Ishikawa (cell line): ENCODE results near the gene GAS2L2.

Experiments used
- CEBPB ChIP-seq: IDR thresholded peaks from 2 replicates; pipeline ENCODE4 v1.6.1; 2012
- CREB1 ChIP-seq: IDR thresholded peaks from 2 replicates; pipeline ENCODE4 v1.6.1; 2012; ENCODE audit warnings: low read depth
- EGR1 ChIP-seq: IDR thresholded peaks from 2 replicates; pipeline ENCODE4 v1.6.1; 2012
- EP300 ChIP-seq: IDR thresholded peaks from 2 replicates; pipeline ENCODE4 v1.6.1; 2012; ENCODE audit warnings: borderline replicate concordance
- FOXM1 ChIP-seq: IDR thresholded peaks from 2 replicates; pipeline ENCODE4 v1.6.1; 2012; ENCODE audit warnings: low read depth, borderline replicate concordance
- MAX ChIP-seq: IDR thresholded peaks from 2 replicates; pipeline ENCODE4 v1.6.1; 2012
- RAD21 ChIP-seq: IDR thresholded peaks from 2 replicates; pipeline ENCODE4 v1.6.1; 2012; ENCODE audit warnings: low read depth
- TAF1 ChIP-seq: IDR thresholded peaks from 2 replicates; pipeline ENCODE4 v1.6.1; 2012; ENCODE audit warnings: low read depth, mild to moderate bottlenecking
- YY1 ChIP-seq: IDR thresholded peaks from 2 replicates; pipeline ENCODE4 v1.6.1; 2012; ENCODE audit warnings: low read depth
- ZBTB7A ChIP-seq: IDR thresholded peaks from 2 replicates; pipeline ENCODE4 v1.6.1; 2012; ENCODE audit warnings: low read depth

DNA sequence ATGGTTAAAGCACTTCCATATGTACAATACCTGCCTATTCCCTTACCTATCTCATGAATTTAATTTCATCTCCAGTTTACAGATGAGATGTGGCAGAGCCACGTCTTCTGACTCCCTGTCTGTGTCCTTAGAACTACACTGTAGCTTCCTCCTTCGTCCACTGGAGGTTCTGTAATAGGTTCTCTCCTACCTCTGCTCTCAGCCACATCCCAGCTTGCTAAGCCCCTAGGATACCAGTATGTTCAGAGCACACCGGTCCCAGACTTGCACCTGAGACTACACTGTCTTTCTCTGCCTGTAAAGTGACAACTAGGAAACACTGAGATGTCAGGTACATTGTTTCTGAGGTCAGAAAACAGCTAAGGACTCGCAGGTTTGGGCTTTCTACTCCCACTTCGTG is 25.4 kb downstream of the GAS2L2 start:
- TF ChIP-seq CEBPB (no peak), YY1 (no peak), FOXM1 (no peak), MAX (no peak), EGR1 (no peak), ZBTB7A (no peak), RAD21 (no peak), EP300 (no peak), CREB1 (no peak), TAF1 (no peak)
